HG02973 (cell line): ENCODE data around the gene CELA3A.
"Not testable (repeated sequence)": the region's sequence is repeated elsewhere in the genome, so short reads cannot be mapped to it uniquely, and the experiment has no call there.

Experiments used
- ATAC-seq: cut with Tn5 transposase; IDR thresholded peaks from one replicate; pipeline ENCODE4 v1.9.1; 2021; ENCODE audit warnings: moderate library complexity; ENCODE audit not compliant: unreplicated experiment

The CELA3A gene

GRCh38 chr1:22014575-22015206 is 13.2 kb downstream of the CELA3A start:
- not testable (repeated sequence) for ATAC-seq

- ATAC-seq: peak; percentile 84
Measured at GRCh38 chr1:22018583-22019559, 17.4 kb downstream of the CELA3A start.

DNA sequence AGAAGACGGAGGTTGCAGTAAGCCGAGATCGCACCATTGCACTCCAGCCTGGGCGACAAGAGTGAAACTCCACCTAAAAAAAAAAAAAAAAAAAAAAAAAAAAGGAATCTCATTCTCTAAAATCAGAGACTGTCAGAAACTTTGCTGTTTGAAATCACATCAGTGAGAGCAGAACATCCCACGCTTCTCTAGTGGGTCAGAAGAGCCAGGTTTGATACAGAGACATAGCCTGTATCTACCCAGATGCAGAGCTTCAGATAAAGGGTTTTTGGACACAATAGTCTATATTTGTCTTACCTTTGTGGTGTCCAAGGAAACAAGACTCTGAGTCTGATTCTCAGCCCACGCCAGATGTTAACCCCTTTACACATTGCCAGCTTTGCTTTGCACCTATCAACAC is 19.6 kb downstream of the CELA3A start:
- ATAC-seq: no peak

DNA sequence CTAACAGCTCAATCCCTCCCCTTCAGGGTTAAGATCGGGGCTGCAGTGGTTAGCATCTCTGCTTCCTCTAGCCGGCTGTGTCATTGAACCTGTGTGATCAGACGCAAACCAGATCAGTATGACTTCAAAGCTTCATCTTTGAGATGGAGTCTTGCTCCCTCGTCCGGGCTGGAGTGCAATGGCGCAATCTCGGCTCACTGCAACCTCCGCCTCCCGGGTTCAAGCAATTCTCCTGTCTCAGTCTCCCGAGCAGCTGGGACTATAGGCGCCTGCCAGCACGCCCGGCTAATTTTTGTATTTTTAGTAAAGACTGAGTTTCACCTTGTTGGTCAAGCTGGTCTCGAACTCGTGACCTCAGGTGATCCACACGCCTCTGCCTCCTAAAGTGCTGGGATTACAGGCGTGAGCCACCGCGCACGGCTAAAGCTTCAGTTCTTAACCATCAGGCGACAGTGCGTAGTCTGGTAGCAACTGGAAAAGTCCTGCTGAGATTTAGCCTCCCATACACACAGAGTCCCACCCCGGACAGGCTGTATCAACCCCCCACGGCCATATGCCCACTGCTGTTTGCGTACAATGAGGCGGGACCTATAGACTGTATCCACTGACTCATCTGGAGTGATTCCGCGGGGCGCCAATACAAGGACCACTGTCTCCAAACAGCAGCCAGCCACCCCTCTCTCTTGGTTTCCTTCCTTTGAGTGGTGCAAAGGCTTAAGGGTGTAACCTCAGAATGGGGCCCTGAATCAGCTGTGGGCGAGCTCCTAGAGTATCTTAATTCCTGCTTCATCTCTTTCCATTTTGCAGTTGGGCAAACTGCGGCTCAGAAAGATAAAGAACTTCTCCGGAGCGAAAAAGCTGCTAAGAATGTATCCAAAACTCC is 23.3 kb downstream of the CELA3A start:
- ATAC-seq: peak; percentile 43

- ATAC-seq: peak; percentile 57
Measured at GRCh38 chr1:22025368-22026155, 24.1 kb downstream of the CELA3A start.

DNA sequence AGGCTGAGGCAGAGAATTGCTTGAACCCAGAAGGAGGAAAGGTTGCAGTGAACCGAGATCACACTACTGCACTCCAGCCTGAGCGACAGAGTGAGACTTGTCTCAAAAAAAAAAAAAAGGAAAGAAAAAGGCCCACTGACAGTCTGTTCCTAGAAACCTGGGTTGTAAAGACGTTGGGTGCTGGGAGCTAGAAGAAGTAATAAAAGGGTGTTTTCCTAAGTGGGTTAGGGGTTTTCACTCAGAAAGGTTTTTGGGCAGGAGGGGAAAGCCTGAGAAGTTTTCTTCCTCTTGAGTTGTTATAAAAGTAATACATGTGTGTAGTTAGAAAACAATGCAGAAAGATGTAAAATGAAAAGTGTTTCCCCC is 25.4 kb downstream of the CELA3A start:
- no peak for ATAC-seq

DNA sequence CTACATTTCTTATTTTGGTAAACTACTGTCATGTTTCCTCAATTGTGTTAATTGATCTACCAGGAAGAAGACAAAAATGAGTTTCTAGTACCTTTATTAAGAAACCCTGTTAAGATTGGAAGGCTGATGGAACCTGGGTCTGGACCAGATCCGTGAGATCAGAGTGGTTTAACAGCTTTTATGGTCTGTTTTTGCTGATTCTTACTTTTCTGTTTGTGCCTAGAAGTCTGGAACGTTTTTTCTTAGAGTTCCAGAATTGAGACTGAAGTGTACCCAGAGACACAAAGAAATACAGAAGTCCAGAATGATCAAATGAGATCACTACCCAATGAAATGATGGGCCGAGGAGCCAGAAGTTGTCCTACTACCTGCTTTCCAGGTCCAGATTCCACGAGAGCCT is 28.6 kb downstream of the CELA3A start:
- ATAC-seq: no peak

DNA sequence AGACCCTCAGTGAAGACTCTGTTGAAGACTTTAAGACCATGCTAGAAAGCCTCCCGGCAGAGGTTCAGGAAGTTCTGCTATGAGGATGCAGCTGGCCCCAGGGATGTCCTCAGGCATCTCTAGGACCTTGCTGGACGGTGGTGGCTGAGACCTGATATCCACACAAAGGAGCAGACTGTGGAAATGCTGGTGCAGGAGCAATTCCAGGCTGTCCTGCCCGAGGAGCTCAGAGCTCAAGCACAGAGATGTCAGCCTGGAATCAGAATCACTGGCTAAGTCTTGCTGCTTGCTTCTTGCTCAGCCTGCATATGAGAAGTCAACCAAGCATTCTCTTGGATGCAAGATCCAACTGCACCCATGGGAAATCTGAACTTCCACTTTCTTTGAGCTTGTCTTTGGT is 29.0 kb downstream of the CELA3A start:
- ATAC-seq: no peak

DNA sequence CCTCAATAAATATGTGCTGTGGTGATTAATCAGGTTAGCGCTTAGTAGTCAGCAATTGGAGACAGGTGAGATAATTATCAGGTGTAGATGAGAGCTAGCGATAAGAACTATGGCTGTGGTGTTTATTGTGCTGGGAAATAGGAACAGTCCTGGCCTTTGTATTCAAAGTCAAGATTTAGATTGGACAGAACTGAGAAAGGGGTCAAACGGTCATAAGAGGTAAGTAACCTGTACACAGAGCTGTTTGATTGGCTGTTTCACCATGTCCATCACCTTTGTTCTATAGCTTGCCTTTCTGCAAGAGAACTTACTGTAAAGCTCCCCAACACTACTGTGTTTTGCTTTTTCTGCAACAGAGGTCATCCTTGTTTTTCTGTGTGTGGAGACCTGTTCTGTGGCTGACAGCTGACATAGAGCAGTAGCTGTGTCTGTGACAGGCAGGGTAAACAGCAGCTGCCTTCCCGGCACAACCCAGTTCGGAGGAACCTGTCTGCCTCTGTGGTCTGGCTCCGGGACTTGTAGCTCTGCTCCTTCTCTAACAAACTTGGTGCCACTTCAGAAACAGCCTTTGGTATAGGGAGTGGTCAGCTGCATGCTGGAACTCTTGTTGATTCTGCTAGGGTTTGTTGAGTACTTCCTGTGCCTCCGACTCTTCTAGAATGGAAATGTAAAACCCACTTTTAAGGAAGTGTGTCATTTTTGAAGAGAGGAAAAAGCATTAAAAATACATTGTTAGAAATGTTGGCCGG is 29.9 kb downstream of the CELA3A start:
- no peak for ATAC-seq

DNA sequence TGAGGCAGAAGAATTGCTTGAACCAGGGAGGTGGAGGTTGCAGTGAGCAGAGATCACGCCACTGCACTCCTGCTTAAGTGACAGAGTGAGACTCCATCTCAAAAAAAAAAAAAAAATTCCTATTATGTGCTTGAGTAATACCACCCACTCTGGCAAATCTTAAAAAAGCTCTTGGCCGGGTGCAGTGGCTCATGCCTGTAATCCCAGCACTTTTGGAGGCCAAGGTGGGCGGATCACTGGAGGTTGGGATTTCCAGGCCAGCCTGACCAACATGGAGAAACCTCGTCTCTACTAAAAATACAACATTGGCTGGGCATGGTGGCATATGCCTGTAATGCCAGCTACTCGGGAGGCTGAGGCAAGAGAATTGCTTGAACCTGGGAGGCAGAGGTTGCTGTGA is 33.4 kb downstream of the CELA3A start:
- not testable (repeated sequence) for ATAC-seq

- no peak for ATAC-seq
Measured at GRCh38 chr1:22037520-22037919, 36.1 kb downstream of the CELA3A start.

GRCh38 chr1:22038036-22038435 is 36.6 kb downstream of the CELA3A start:
- no peak for ATAC-seq

GRCh38 chr1:22039594-22040285 is 38.3 kb downstream of the CELA3A start:
- ATAC-seq: peak; percentile 97

- no peak for ATAC-seq
Measured at GRCh38 chr1:22040286-22040623, 38.8 kb downstream of the CELA3A start.

- no peak for ATAC-seq
Measured at GRCh38 chr1:22041505-22041904, 40.0 kb downstream of the CELA3A start.

GRCh38 chr1:22043198-22043769 is 41.8 kb downstream of the CELA3A start:
- no peak for ATAC-seq

GRCh38 chr1:22044690-22045420 is 43.4 kb downstream of the CELA3A start:
- no peak for ATAC-seq

- ATAC-seq: no peak
Measured at GRCh38 chr1:22045604-22046228, 44.3 kb downstream of the CELA3A start.
